B cell (primary cell): Measurements from ENCODE around the gene CRYBA1. TPM values are rescaled to one million over a fixed set of nuclear protein-coding genes. Genes with fewer than 3 reads are reported as not detected.

Experiments used
- ATAC-seq: fragments of 200-7000 bp; cut with Tn5 transposase; one replicate; pipeline ENCODE4 v1.10.0; 2021; ENCODE audit warnings: low read depth, mild to moderate bottlenecking, moderate number of reproducible peaks, moderate library complexity
- CTCF ChIA-PET: fragments of 350-600 bp; sonication (Branson Sonifier 250); formaldehyde crosslinking; loops from one replicate; lab custom pipeline; 2021; ENCODE audit warnings: antibody characterized with exemption, inconsistent platforms; lab: Charles Lee
- POLR2A ChIA-PET: fragments of 350-600 bp; sonication (Branson Sonifier 250); formaldehyde crosslinking; loops from one replicate; lab custom pipeline; 2021; ENCODE audit warnings: antibody characterized with exemption; lab: Charles Lee
- DNase-seq: peaks from one replicate; pipeline ENCODE4 v3.0.0; 2013
- H2AFZ ChIP-seq: 2 replicates; pipeline ENCODE4 v1.6.1; 2012; ENCODE audit warnings: mild to moderate bottlenecking, low read depth, low read length; ENCODE audit not compliant: insufficient read depth, poor library complexity, severe bottlenecking
- H3K27ac ChIP-seq, 2 donors: 1 replicate in 1 of 2; 2 replicates in 1 of 2; pipeline ENCODE4 v1.5.1; 2012 to 2013; ENCODE audit warnings: low read length in 2 of 2, mild to moderate bottlenecking in 2 of 2, moderate library complexity in 1 of 2
- H3K27me3 ChIP-seq, 4 experiments: fragments of 200-600 bp in 1 of 4; sonication (generic) in 1 of 4; replicated peaks in 1 of 4; 1 replicate in 2 of 4; 2 replicates in 2 of 4; pipeline versions ENCODE4 v1.6.1 to v1.7.0; 2013 to 2016; ENCODE audit warnings: low read length in 3 of 4, mild to moderate bottlenecking in 2 of 4, mixed read lengths in 1 of 4, moderate library complexity in 1 of 4; ENCODE audit not compliant: insufficient read depth in 4 of 4, control insufficient read depth in 3 of 4; ENCODE audit errors: control extremely low read depth in 1 of 4
- H3K36me3 ChIP-seq, 2 experiments: replicated peaks in 1 of 2; 1 replicate in 1 of 2; 2 replicates in 1 of 2; pipeline versions ENCODE4 v1.6.1 to v1.7.1; 2013; ENCODE audit warnings: low read length in 1 of 2; ENCODE audit not compliant: insufficient read depth in 2 of 2, control insufficient read depth in 1 of 2; ENCODE audit errors: control extremely low read depth in 1 of 2, extremely low read depth in 1 of 2
- H3K4me1 ChIP-seq, 2 donors: fragments of 200-600 bp in 1 of 2; sonication (generic) in 1 of 2; 1 replicate in 1 of 2; 2 replicates in 1 of 2; pipeline versions ENCODE4 v1.5.1 to v1.6.1; 2013 to 2017; ENCODE audit warnings: low read length in 2 of 2; ENCODE audit not compliant: control insufficient read depth in 2 of 2, insufficient read depth in 2 of 2
- H3K4me2 ChIP-seq: replicated peaks from 2 replicates; pipeline ENCODE3; 2012; ENCODE audit warnings: mild to moderate bottlenecking, low read depth, low read length; ENCODE audit not compliant: poor library complexity, severe bottlenecking
- H3K4me3 ChIP-seq, 5 experiments: fragments of 200-600 bp in 1 of 5; sonication (generic) in 1 of 5; 1 replicate in 3 of 5; 2 replicates in 2 of 5; pipeline versions ENCODE4 v1.5.1 to v1.7.0; 2011 to 2016; ENCODE audit warnings: low read length in 4 of 5, mild to moderate bottlenecking in 4 of 5, low read depth in 2 of 5, control low read depth in 1 of 5, moderate library complexity in 1 of 5; ENCODE audit not compliant: insufficient read depth in 1 of 5; ENCODE audit errors: control extremely low read depth in 1 of 5, extremely low read depth in 1 of 5
- H3K79me2 ChIP-seq: fragments of 200-600 bp; sonication (generic); one replicate; pipeline ENCODE4 v1.6.0; 2016; ENCODE audit warnings: low read length; ENCODE audit not compliant: control insufficient read depth, insufficient read depth
- H3K9ac ChIP-seq: fragments of 200-600 bp; sonication (generic); 2 replicates; pipeline ENCODE4 v1.6.1; 2017; ENCODE audit warnings: mild to moderate bottlenecking, low read length, moderate library complexity
- H3K9me3 ChIP-seq, 3 donors: one replicate each; pipeline versions ENCODE4 v1.6.1 to v1.7.1; 2013; ENCODE audit warnings: low read length in 2 of 3; ENCODE audit not compliant: control insufficient read depth in 2 of 3, insufficient read depth in 1 of 3; ENCODE audit errors: control extremely low read depth in 1 of 3
- H4K20me1 ChIP-seq: 2 replicates; pipeline ENCODE4 v1.6.0; 2012; ENCODE audit warnings: mild to moderate bottlenecking, low read length; ENCODE audit not compliant: insufficient read depth, control insufficient read depth, poor library complexity, severe bottlenecking
- H3K27ac Mint-ChIP-seq: one replicate; pipeline ENCODE4 v1.8.0; 2021; ENCODE audit warnings: mixed read lengths
- H3K27me3 Mint-ChIP-seq: one replicate; pipeline ENCODE4 v1.8.0; 2021; ENCODE audit warnings: mixed read lengths
- H3K4me1 Mint-ChIP-seq: one replicate; pipeline ENCODE4 v1.8.0; 2021; ENCODE audit warnings: mixed read lengths
- H3K4me3 Mint-ChIP-seq: one replicate; pipeline ENCODE4 v1.8.0; 2021; ENCODE audit warnings: mixed read lengths
- H3K9me3 Mint-ChIP-seq: one replicate; pipeline ENCODE4 v1.8.0; 2022; ENCODE audit warnings: mixed read lengths; ENCODE audit not compliant: insufficient read depth
- EZH2 ChIP-seq: IDR thresholded peaks from 2 replicates; pipeline ENCODE4 v1.6.1; 2012; ENCODE audit warnings: borderline replicate concordance, low read depth, mild to moderate bottlenecking, moderate library complexity, low read length; ENCODE audit not compliant: insufficient read depth, poor library complexity, severe bottlenecking
- WGBS: methylation state at CpG from one replicate; pipeline ENCODE4 v1.1.5; 2013; ENCODE audit warnings: missing lambda C conversion rate; ENCODE audit not compliant: insufficient coverage; 5-methylcytosine and 5-hydroxymethylcytosine counted together
- intact Hi-C: fragments of 100-400 bp; cut with micrococcal nuclease; formaldehyde crosslinking; loops from one replicate; pipeline ENCODE4 v1.10.0; 2022
- polyA plus RNA-seq: library from polyadenylated mRNA; depleted of rRNA; stranded (reverse); fragments of >200 nt; gene quantifications from 2 replicates; pipeline ENCODE4 v1.2.3, GENCODE V29; 2012
- total RNA-seq, 2 donors: library from RNA; stranded (reverse); fragments of 120-200 nt in 1 of 2; gene quantifications; 1 replicate in 1 of 2; 2 replicates in 1 of 2; pipeline versions ENCODE4 v1.2.3 to v1.2.4, GENCODE V29; 2013 to 2022
- TF ChIP-seq, protein P1 (sequence below): fragments of 200-600 bp; IDR thresholded peaks from one replicate; pipeline ENCODE4 v1.8.0; 2022; ENCODE audit warnings: antibody characterized with exemption, mild to moderate bottlenecking

Gene CRYBA1
- total and polyA plus RNA-seq, 2 donors (not counting 1 experiment from before 2014, with no cell fraction given), result not detected

DNA sequence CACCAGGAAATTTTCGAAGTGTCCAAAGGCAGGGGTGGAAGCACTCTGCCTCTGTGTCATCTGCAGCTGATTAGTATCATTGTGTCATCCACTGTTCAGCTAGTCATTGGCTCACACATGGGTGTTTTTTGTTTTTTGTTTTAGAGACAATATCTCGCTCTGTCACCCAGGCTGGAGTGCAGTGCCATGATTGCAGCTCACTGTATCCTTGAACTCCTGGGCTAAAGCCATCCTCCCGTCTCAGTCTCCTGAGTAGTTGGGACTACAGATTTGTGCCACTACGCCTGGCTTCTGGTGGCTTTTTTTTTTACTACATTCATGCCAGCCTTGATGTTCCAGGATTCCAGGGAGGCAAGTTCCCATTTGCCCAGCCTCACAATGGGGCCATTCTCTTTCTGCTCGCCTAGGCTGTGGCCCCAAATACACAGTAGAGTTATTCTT lies 34.0 kb upstream of the CRYBA1 start:
- ATAC-seq (no peak), DNase-seq (no peak)
- intact Hi-C loops, result no loop called here
- Mint-ChIP-seq H3K4me3 (no peak overlapping the region), H3K4me1 (no peaks in the 10 kb centered on the region), H3K27me3 (no peaks in the 10 kb centered on the region), H3K27ac (no peak overlapping the region), H3K9me3 (no peaks in the 10 kb centered on the region)
- H3K9ac ChIP-seq, result no peak overlapping the region
- no peak overlapping the region for H3K4me2 ChIP-seq
- ChIA-PET POLR2A (no interaction called here), CTCF (interaction anchor here (1.1 to 14.8 kb wide), 2 partner anchors 33 to 66 kb away, joined by 3 to 304 read pairs; partner anchors contain the start of gene MYO18A)
- no peak overlapping the region for H3K4me3 ChIP-seq
- no peaks in the 10 kb centered on the region for H3K36me3 ChIP-seq
- no peak overlapping the region for H2AFZ ChIP-seq
- TF ChIP-seq, protein P1, sequence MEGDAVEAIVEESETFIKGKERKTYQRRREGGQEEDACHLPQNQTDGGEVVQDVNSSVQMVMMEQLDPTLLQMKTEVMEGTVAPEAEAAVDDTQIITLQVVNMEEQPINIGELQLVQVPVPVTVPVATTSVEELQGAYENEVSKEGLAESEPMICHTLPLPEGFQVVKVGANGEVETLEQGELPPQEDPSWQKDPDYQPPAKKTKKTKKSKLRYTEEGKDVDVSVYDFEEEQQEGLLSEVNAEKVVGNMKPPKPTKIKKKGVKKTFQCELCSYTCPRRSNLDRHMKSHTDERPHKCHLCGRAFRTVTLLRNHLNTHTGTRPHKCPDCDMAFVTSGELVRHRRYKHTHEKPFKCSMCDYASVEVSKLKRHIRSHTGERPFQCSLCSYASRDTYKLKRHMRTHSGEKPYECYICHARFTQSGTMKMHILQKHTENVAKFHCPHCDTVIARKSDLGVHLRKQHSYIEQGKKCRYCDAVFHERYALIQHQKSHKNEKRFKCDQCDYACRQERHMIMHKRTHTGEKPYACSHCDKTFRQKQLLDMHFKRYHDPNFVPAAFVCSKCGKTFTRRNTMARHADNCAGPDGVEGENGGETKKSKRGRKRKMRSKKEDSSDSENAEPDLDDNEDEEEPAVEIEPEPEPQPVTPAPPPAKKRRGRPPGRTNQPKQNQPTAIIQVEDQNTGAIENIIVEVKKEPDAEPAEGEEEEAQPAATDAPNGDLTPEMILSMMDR, result no peak
- no peak for TF ChIP-seq EZH2
- peaks cover 0 to 5% of the 10 kb centered on the region in 2 donors for H3K4me1 ChIP-seq
- no peaks in the 10 kb centered on the region for H3K27me3 ChIP-seq
- no peaks in the 10 kb centered on the region for H3K9me3 ChIP-seq
- no peak overlapping the region for H3K27ac ChIP-seq
- H4K20me1 ChIP-seq, result no peaks in the 10 kb centered on the region
- 98% methylated on average over 5 of the region's 5 CpGs for WGBS
- no peaks in the 10 kb centered on the region for H3K79me2 ChIP-seq

DNA sequence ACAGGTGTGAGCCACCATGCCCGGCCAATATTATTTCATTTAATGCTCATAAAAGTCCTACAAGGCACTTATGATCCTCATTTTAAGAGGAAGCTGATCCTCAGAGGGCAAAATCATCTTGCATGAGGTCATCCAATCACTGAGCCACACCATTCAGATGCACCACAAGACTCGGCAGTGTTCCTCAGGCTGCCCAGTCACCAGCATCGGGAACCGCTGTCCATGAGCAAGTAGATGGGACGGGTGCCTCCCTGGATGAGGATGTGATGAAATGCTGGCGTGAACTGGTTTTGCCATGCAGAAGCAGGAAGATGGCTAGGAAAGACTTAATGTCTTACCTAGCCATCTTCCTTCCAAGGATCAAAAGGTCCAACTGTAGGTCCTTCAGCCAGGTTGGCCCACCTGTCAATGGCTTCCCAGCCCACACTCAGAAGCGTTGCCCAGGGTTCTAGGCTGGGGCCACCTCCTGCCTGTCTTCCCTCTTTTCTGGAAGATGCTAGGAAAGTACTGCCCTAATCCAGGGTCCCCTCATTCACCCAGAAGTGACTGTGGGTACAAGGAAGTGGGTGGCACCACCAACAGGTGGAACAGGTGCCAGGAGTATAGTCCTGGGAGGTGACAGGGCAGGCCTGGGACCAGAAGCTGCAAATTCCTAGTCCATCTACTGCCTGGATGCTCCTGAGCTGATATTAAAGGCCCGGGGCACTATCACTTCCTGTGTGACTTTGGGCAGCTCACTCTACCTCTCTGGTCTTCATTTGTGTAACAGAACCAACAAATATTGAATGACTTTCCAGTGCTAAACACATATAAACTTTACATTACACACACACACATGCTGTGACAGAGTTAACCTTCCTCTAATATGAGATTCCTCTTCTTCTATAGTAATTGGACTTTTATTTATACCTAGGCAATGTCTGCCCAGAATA lies 32.2 kb upstream of the CRYBA1 start:
- intact Hi-C loops, result no loop called here
- CTCF ChIA-PET, result interaction anchor here (0.6 to 14.8 kb wide), 5 partner anchors 10 to 90 kb away, joined by 3 to 304 read pairs (median 4); no protein-coding TSS in a partner anchor
- no peak for DNase-seq

More for the DNA sequence above, 32.2 kb upstream of the CRYBA1 start:
- WGBS, result 91% methylated on average over 2 of the region's 8 CpGs
- H2AFZ ChIP-seq, result no peak overlapping the region
- H3K79me2 ChIP-seq, result no peaks in the 10 kb centered on the region
- H3K27me3 Mint-ChIP-seq, result peaks cover 3% of the 10 kb centered on the region
- no peaks in the 10 kb centered on the region for H3K9me3 ChIP-seq
- H3K27ac ChIP-seq, result no peak overlapping the region
- no peak overlapping the region for H3K4me3 Mint-ChIP-seq
- H3K4me3 ChIP-seq, result no peak overlapping the region
- no peaks in the 10 kb centered on the region for H3K36me3 ChIP-seq
- no peaks in the 10 kb centered on the region for H3K9me3 Mint-ChIP-seq
- no peaks in the 10 kb centered on the region for H3K27me3 ChIP-seq
- peaks cover 3 to 9% of the 10 kb centered on the region in 2 donors for H3K4me1 ChIP-seq
- no peak for ATAC-seq
- no peak overlapping the region for H3K4me2 ChIP-seq
- H4K20me1 ChIP-seq, result no peaks in the 10 kb centered on the region
- TF ChIP-seq EZH2, result no peak
- TF ChIP-seq, protein P1, result no peak
- no peak overlapping the region for H3K9ac ChIP-seq
- POLR2A ChIA-PET, result no interaction called here
- peaks cover 5% of the 10 kb centered on the region for H3K4me1 Mint-ChIP-seq
- no peak overlapping the region for H3K27ac Mint-ChIP-seq
